ENCODE results near the gene UBFD1.
"Not testable (repeated sequence)": the region's sequence is repeated elsewhere in the genome, so short reads cannot be mapped to it uniquely, and the experiment has no call there.

Gene UBFD1

DNA sequence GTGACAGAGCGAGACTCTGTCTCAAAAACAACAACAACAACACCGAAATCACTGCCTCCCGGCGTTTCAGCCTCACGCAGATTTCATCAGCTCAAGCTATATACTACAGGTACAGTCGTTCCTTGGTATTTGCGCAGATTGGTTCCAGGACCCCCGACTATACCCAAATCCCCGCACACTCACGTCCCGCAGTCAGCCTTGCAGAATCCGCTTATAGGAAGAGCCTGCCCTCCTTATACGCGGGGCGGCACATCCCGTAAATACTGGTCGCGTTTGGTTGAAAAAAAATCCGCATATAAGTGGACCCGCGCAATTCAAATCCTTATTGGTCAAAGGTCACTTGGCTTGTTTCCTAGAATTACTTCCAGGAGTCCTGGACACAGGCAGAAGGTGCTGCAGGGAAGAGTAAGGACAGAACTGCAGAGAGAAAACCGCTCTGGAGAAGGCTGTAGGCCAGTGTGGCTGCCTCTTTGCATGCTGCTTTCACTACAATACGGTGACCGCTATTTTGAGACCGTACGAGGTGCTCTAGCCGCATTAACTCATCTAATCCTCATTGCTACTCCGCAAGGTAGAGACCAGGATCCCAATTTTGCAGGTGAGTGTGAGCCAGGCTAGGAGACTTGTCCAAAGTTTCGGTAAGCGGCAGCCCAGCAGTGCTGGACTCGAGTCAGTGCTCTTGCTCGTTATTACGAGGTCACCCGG lies 37.9 kb downstream of the UBFD1 start:
- no peak for DNase-seq (ENCODE audit: low read depth, low spot score)
- Histone ChIP-seq H3K9me3 (ENCODE audit: insufficient read depth, low read length) (no peaks in the 10 kb centered on the region), H3K36me3 (ENCODE audit: insufficient read depth, insufficient read length, low read length) (peaks cover 46% of the 10 kb centered on the region), H3K4me3 (ENCODE audit: insufficient read length, low read depth) (peak overlapping the region; percentile 91), H3K4me1 (ENCODE audit: insufficient read depth, insufficient read length) (peaks cover 3% of the 10 kb centered on the region), H3K9ac (ENCODE audit: insufficient read length, low read depth) (peak overlapping the region; percentile 95), H3K27me3 (ENCODE audit: insufficient read depth, insufficient read length) (no peaks in the 10 kb centered on the region)
- no peak for TF ChIP-seq SUZ12 (IDR thresholded peaks at IDR 0.05; ENCODE audit: extremely low read depth, insufficient read depth, insufficient read length)
- no peak for TF ChIP-seq ZNF274 (IDR thresholded peaks at IDR 0.05; ENCODE audit: low read depth, low read length)
- TF ChIP-seq YY1 (IDR thresholded peaks at IDR 0.05; ENCODE audit: insufficient read depth, insufficient read length): no peak

DNA sequence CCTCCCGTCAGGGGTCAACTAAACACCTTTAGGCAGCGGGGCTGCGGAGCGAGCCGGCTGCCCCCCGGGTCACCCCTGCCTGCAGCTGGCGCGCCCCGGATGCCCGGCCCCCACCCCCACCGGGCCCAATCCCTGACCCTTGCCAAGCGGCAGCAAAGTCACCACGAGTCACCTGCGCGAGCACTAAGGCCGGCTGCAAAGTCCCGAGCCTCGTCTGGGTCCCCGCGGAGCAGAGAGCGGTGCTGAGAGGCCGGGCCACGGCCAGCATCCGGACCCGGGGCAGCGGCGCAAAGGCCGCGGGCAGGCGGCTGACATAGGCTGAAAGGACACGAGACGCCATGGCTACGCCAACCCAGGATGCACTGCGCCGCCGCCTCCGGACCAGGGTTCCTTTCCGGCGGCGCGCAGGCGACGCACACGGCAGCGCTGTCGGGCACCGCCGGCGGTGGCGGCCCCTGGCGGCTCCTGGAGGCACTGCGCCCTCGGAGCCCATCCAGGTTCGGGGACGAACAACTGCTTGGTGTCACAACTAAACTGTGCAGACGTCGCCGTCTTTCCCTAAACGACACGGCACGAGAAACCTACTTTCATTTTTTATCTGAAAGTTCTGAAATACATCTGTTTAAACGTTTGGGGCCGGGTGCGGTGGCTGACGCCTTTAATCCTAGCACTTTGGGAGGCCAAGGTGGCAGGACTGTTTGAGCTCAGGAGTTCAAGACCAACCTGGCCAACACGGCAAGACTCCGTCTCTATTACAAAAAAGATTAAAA lies 38.6 kb downstream of the UBFD1 start, which contains the start of gene NDUFAB1:
Gene NDUFAB1, minus strand, starts transcription at position 366 of the 770 bp plus-strand sequence. Its CDS starts 26 bp downstream, at position 340.
- DNase-seq (ENCODE audit: low read depth, low spot score): peak; percentile 84
- H3K9ac ChIP-seq (ENCODE audit: insufficient read length, low read depth): peak within 1 kb of the TSS; percentile 95
- TF ChIP-seq YY1 (IDR thresholded peaks at IDR 0.05; ENCODE audit: insufficient read depth, insufficient read length): peak; percentile 82
- no peak for TF ChIP-seq SUZ12 (IDR thresholded peaks at IDR 0.05; ENCODE audit: extremely low read depth, insufficient read depth, insufficient read length)
- TF ChIP-seq ZNF274 (IDR thresholded peaks at IDR 0.05; ENCODE audit: low read depth, low read length): no peak

DNA sequence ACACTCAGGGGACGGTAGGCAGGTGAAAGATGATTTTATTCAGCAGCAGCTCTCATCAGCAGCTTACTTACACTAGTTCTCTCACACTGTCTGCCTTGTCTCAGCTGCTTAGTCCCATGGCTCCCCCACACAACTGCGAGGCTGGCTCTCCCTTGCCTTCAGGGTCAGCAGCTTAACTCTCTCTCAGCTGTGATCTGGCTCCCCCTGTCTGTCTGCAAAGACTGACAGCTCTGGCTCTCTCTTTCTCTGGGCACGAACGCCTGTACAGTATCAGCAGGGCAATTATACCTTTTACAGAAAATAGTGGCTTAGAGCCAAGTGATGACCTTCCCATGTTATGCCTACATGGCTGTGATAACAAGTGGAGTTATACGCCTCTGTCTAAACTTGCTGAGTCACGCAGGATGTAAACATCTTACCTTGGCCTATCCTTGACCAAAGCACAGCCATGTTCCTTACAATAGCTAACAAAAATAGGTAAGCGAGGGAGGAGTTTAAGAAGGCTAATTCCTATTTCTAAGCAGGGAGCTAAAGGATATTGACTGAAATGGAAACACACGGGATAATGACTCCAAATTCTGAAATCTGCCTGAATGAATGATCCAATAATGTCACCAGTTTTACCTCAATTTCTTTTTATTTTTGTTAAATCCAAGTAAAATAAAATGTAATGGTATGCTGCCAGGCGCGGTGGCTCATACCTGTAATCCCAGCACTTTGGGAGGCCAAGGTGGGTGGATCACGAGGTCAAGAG lies 39.7 kb downstream of the UBFD1 start:
- Histone ChIP-seq H3K27me3 (ENCODE audit: insufficient read depth, insufficient read length) (no peaks in the 10 kb centered on the region), H3K9ac (ENCODE audit: insufficient read length, low read depth) (peak overlapping the region; percentile 66), H3K4me3 (ENCODE audit: insufficient read length, low read depth) (no peak overlapping the region), H3K4me1 (ENCODE audit: insufficient read depth, insufficient read length) (peaks cover 6% of the 10 kb centered on the region), H3K36me3 (ENCODE audit: insufficient read depth, insufficient read length, low read length) (peaks cover 41% of the 10 kb centered on the region), H3K9me3 (ENCODE audit: insufficient read depth, low read length) (no peaks in the 10 kb centered on the region)
- DNase-seq (ENCODE audit: low read depth, low spot score): peak; percentile 43
- no peak for TF ChIP-seq ZNF274 (IDR thresholded peaks at IDR 0.05; ENCODE audit: low read depth, low read length)
- TF ChIP-seq SUZ12 (IDR thresholded peaks at IDR 0.05; ENCODE audit: extremely low read depth, insufficient read depth, insufficient read length): no peak
- TF ChIP-seq YY1 (IDR thresholded peaks at IDR 0.05; ENCODE audit: insufficient read depth, insufficient read length): no peak

More for the DNA sequence above, 38.6 kb downstream of the UBFD1 start, which contains the start of gene NDUFAB1:
- Histone ChIP-seq H3K27me3 (ENCODE audit: insufficient read depth, insufficient read length) (no peaks in the 10 kb centered on the region), H3K4me1 (ENCODE audit: insufficient read depth, insufficient read length) (peaks cover 6% of the 10 kb centered on the region), H3K4me3 (ENCODE audit: insufficient read length, low read depth) (peak within 1 kb of the TSS; percentile 91), H3K36me3 (ENCODE audit: insufficient read depth, insufficient read length, low read length) (peaks cover 42% of the 10 kb centered on the region), H3K9me3 (ENCODE audit: insufficient read depth, low read length) (no peaks in the 10 kb centered on the region)

DNA sequence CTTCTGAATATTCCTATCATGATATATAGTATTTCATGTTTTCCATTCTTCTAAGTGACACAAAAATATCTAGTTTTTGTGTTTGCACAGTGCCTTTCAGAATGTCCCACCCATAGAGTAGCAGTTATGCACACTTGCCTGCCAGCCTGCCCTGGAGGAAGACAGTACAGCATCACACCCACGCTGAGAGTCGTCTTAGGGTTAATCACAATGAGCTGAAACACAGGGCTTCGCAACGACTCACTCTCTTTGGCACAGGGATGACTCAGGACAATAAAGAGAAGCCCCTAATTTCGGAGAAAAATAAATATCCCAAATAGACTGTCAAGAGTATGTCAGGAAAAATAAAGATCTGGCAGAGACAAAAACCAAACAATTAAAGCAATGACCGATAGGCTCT lies 50.2 kb downstream of the UBFD1 start:
- no peak for DNase-seq (ENCODE audit: low read depth, low spot score)
- peaks cover 77% of the 10 kb centered on the region for H3K36me3 ChIP-seq (ENCODE audit: insufficient read depth, insufficient read length, low read length)

DNA sequence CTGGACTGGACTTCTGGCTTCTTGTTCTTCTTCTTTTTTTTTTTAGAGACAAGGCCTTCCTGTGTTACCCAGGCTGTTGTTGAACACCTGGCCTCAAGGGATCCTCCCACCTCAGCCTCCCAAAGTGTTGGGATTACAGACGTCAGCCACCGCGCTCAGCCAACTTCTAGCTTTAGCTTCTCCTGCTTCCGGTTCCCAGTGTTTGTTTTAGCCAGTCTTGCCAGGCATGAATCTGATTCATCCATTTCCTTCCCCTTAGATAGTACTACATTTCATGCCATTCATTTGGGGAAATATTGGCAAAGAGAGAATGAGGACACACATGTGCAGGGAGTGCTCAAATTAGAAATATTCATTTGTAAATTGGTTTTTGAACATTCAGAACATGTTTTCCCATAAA lies 50.7 kb downstream of the UBFD1 start:
- H3K27me3 ChIP-seq (ENCODE audit: insufficient read depth, insufficient read length): no peaks in the 10 kb centered on the region
- DNase-seq (ENCODE audit: low read depth, low spot score): no peak
- peaks cover 77% of the 10 kb centered on the region for H3K36me3 ChIP-seq (ENCODE audit: insufficient read depth, insufficient read length, low read length)
- H3K4me1 ChIP-seq (ENCODE audit: insufficient read depth, insufficient read length): no peaks in the 10 kb centered on the region
- TF ChIP-seq SUZ12 (IDR thresholded peaks at IDR 0.05; ENCODE audit: extremely low read depth, insufficient read depth, insufficient read length): no peak
- TF ChIP-seq YY1 (IDR thresholded peaks at IDR 0.05; ENCODE audit: insufficient read depth, insufficient read length): no peak
- no peak for TF ChIP-seq ZNF274 (IDR thresholded peaks at IDR 0.05; ENCODE audit: low read depth, low read length)
- H3K4me3 ChIP-seq (ENCODE audit: insufficient read length, low read depth): no peak overlapping the region
- H3K9me3 ChIP-seq (ENCODE audit: insufficient read depth, low read length): no peaks in the 10 kb centered on the region
- H3K9ac ChIP-seq (ENCODE audit: insufficient read length, low read depth): no peak overlapping the region

More for the DNA sequence above, 50.2 kb downstream of the UBFD1 start:
- Histone ChIP-seq H3K9me3 (ENCODE audit: insufficient read depth, low read length) (no peaks in the 10 kb centered on the region), H3K9ac (ENCODE audit: insufficient read length, low read depth) (no peak overlapping the region), H3K4me3 (ENCODE audit: insufficient read length, low read depth) (no peak overlapping the region), H3K27me3 (ENCODE audit: insufficient read depth, insufficient read length) (no peaks in the 10 kb centered on the region), H3K4me1 (ENCODE audit: insufficient read depth, insufficient read length) (no peaks in the 10 kb centered on the region)
- TF ChIP-seq ZNF274 (IDR thresholded peaks at IDR 0.05; ENCODE audit: low read depth, low read length) (no peak), SUZ12 (IDR thresholded peaks at IDR 0.05; ENCODE audit: extremely low read depth, insufficient read depth, insufficient read length) (no peak), YY1 (IDR thresholded peaks at IDR 0.05; ENCODE audit: insufficient read depth, insufficient read length) (no peak)

DNA sequence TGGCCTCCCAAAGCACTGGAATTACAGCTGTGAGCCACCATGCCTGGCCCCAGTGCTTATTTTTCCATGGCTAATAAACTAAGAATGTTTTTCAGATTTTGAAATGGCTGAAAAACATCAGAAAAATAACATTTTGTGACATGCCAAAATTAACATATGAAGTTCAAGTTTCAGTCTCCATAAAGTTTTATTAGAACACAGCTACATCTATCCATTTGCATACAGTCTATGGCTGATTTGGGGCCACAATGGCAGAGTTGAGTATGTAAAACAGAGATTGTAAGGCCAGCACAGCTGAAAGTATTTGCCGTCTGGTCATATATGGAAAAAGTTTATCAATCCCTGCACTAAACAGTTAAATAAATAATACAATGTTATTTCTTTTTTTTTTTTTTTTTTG lies 52.4 kb downstream of the UBFD1 start:
- H3K9ac ChIP-seq (ENCODE audit: insufficient read length, low read depth): no peak overlapping the region
- TF ChIP-seq ZNF274 (IDR thresholded peaks at IDR 0.05; ENCODE audit: low read depth, low read length): no peak
- TF ChIP-seq YY1 (IDR thresholded peaks at IDR 0.05; ENCODE audit: insufficient read depth, insufficient read length): no peak
- no peak for TF ChIP-seq SUZ12 (IDR thresholded peaks at IDR 0.05; ENCODE audit: extremely low read depth, insufficient read depth, insufficient read length)
- no peaks in the 10 kb centered on the region for H3K27me3 ChIP-seq (ENCODE audit: insufficient read depth, insufficient read length)
- DNase-seq (ENCODE audit: low read depth, low spot score): no peak
- no peak overlapping the region for H3K4me3 ChIP-seq (ENCODE audit: insufficient read length, low read depth)
- no peaks in the 10 kb centered on the region for H3K4me1 ChIP-seq (ENCODE audit: insufficient read depth, insufficient read length)
- H3K36me3 ChIP-seq (ENCODE audit: insufficient read depth, insufficient read length, low read length): peaks cover 79% of the 10 kb centered on the region
- no peaks in the 10 kb centered on the region for H3K9me3 ChIP-seq (ENCODE audit: insufficient read depth, low read length)

DNA sequence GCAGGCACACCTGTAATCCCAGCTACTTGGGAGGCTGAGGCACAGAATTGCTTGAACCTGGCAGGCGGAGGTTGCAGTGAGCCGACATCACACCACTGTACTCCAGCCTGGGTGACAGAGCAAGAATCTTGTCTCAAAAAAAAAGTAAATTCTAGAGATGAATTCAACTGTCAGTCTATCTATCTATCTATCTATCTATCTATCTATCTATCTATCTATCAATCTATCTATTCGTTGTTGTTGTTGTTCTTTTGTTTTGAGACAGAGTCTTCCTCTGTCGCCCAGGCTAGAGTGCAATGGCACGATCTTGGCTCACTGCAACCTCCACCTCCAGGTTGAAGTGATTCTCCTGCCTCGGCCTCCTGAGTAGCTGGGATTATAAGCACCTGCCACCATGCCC lies 53.4 kb downstream of the UBFD1 start:
- H3K4me1 ChIP-seq (ENCODE audit: insufficient read depth, insufficient read length); H3K4me3 ChIP-seq (ENCODE audit: insufficient read length, low read depth); DNase-seq (ENCODE audit: low read depth, low spot score); H3K27me3 ChIP-seq (ENCODE audit: insufficient read depth, insufficient read length); H3K9me3 ChIP-seq (ENCODE audit: insufficient read depth, low read length); H3K9ac ChIP-seq (ENCODE audit: insufficient read length, low read depth): not testable (repeated sequence)
- peaks cover 79% of the 10 kb centered on the region for H3K36me3 ChIP-seq (ENCODE audit: insufficient read depth, insufficient read length, low read length)

Measured in NT2/D1 (cell line).